ENCODE measurements around the gene TBC1D1.

DNA sequence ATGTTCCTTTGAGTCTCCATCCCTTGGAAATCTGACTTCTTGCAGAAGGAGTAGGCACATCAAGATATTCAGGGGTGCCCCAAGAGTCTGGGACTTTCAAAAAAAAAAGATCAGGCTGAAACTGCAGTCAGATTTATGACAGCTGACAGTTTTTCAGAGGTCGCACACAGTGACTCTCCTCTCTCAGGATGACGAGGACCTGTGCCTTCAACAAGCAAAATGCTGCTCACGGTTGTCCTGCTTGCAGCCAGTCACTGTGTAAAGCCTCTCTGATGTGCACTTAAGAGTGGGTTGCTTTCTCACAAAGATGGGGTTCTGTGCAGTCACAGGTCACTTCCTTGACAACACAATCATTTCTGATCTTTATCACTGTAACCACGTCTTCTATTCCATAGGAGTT lies 247.5 kb downstream of the TBC1D1 start:
- TF ChIP-seq POLR2A (IDR thresholded peaks at IDR 0.05; ENCODE audit: low read depth, low read length): no peak
- no peak for TF ChIP-seq POLR2AphosphoS5 (IDR thresholded peaks at IDR 0.05; ENCODE audit: low read depth, low read length)
